HG03139 (cell line): ENCODE measurements around the gene MKRN1.
"Not testable (repeated sequence)": the region's sequence is repeated elsewhere in the genome, so short reads cannot be mapped to it uniquely, and the experiment has no call there.

ENCODE experiments used
- ATAC-seq: cut with Tn5 transposase; IDR thresholded peaks from one replicate; pipeline ENCODE4 v1.9.1; 2021; ENCODE audit not compliant: unreplicated experiment

The MKRN1 gene

DNA sequence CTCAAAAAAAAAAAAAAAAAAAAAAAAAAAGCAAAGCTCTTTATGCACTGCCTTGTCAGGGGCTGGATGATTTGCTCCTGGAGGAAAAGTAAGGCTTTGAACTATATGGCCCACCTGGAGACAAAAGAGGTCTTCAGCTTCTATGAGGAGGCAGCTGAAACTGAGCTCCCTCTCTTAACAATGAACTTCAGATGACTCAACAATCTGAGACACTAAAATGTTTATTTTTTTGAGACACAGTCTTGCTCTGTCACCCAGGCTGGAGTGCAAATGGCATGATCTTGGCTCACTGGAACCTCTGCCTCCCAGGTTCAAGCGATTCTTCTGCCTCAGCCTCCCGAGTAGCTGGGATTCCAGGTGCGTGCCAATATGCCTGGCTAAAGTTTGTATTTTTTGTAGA lies 38.7 kb downstream of the MKRN1 start:
- no peak for ATAC-seq

DNA sequence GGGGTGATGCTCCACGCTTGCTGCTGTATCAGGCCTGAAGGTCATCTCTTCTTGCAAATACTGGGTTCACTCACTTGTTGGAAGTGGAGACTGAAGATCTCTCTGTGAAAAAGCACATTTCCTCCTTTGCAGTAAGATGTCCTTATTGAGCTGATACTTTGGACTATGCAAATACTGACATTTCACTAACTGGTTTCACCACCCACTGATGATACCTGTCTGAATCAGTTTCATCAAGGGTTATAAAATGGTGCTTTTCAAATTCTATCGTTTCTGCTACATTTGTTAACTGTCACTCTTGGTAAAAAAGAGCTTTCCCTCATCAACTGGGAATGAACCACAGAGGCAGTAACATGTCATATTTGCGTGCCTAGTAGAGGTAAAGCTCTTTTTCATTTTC lies 39.9 kb downstream of the MKRN1 start:
- ATAC-seq = no peak

DNA sequence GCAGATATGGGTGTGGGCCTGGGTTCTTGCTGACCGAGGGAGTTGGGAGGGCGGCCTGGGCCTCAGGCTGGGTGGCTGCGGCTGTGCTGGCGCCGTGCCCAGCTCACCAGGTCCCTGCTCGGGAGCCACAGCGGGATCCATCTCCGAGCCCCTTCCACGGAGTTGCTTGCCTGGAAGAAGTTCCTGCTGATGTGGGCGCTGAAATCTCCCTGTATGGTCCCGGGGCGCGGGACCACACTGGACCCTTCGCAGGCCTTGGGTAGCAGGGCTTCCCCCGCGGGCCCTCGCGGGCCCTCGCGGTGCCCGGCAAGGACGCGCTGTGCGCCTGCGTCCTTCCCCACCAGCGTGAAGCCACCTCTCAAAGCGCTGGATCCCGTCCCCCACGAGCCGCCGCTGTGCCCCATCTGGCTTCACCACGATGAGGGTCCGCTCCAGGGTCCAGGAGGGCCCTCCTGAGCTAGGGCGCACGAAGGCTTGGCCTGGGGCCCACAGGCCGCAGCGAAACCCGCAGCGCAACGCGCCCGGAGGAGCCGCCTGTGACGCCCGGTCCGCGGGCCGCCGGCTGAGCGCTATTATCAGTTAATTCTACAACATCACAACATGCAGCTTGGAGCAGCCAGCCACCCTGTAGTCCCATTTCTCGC lies 43.9 kb downstream of the MKRN1 start:
- no peak for ATAC-seq

DNA sequence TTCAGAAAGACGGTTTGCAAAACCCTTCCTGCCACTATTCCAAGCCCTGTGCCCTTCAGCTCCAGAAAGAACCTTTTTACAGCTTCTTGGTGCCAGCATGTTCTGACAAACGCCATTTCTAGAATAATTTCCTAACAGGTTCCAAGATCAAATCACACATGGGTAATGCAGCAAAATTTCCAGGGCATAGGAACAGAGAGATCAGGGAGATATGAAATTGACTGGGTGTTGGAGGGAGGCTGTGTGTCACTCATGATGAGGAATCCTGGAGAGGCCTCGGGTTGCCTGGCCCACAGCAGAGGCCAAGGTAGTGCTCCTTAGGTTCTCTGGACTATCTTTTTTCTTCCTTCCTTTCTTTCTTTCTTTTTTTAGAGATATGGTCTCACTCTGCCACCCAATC lies 45.9 kb downstream of the MKRN1 start:
- ATAC-seq = no peak

DNA sequence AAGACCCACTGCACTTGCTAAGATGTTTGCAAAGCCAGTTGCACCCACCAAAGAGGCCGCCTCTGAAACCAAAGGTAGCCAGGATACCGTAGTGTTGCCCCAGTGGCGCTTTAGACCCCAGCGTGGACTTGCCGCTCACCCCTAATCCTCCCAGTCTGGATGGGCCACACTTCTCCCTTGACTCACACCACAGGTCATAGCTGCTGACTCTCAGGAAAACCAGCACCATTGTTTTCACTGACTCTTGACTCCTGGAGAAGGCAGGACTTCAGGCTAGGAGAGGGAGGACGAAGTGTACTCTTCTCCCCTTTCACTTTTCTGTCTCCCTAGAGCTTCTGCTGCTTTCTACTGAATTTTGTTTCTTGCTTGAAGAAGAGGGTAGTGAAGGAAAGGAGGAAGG lies 53.2 kb downstream of the MKRN1 start:
- no peak for ATAC-seq

- ATAC-seq = no peak
Observed at GRCh38 chr7:140425718-140426117, 53.6 kb downstream of the MKRN1 start.

DNA sequence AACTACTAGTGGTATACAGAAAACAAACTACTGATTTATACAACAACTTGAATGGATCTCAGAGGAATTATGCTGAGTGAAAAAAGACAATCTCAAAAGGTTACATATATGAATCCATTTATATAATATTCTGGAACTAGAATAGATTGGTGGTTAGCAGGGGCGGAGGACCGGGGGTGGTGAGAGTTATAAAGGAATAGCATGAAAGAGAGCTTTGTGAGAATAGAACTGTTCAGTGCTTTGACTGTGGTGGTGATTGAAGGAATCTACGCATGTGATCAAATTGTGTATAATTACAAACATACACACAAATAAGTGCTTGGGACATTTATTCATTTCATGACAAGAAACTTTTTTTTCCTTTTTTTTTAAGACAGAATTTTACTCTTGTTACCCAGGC lies 55.8 kb downstream of the MKRN1 start:
- ATAC-seq = no peak

- ATAC-seq = no peak
Observed at GRCh38 chr7:140421521-140421920, 57.8 kb downstream of the MKRN1 start.

- ATAC-seq = no peak
Observed at GRCh38 chr7:140418653-140419052, 60.7 kb downstream of the MKRN1 start.

- not testable (repeated sequence) for ATAC-seq
Observed at GRCh38 chr7:140418156-140418472, 61.2 kb downstream of the MKRN1 start.

DNA sequence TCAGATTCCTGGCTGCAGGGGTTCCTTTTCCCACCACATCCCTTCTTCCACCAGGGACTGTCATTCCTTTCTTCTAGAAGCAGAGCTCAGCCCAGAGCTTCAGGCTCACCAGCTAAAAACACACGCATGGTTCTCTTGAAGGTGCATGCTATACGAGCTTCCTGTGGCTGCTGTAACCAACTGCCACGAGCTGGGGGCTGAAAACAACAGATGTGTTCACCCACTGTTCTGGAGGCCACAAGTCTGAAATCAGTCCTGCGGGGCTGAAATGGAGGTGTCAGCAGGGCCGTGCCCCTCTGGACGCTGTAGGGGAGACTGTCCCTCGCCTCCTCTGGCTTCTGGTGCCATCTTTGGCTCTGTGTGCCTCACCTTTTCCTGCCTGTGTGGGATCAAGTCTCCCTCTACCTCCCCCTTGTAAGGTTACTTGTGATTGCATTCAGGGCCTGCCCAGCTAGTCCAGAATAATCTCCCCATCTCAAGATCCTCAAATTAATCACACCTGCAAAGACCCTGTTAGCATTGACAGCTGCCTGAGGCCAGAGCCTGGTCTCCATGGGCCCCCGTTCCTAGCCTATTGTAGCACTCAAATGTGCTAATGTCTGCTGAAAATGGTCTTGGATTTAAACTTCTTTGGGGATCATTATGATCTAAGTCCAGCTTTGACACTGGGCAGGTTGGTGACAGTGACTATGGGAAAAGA lies 61.7 kb downstream of the MKRN1 start:
- no peak for ATAC-seq

GRCh38 chr7:140416560-140416959 lies 62.7 kb downstream of the MKRN1 start:
- no peak for ATAC-seq

DNA sequence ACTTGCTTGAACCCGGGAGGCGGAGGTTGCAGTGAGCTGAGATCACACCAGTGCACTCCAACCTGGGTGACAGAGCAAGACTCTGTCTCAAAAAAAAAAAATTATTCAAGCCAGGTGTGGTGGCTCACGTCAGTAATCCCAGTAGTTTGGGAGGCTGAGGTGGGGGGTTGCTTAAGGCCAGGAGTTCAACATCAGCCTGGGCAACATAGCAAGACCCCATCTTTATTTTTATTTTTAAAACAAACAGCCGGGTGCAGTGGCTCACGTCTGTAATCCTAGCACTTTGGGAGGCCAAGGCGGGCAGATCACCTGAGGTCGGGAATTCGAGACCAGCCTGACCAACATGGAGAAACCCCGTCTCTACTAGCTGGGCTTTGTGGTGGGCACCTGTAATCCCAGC lies 63.5 kb downstream of the MKRN1 start:
- not testable (repeated sequence) for ATAC-seq

GRCh38 chr7:140415361-140415760 lies 63.9 kb downstream of the MKRN1 start:
- ATAC-seq = no peak

- ATAC-seq = no peak
Observed at GRCh38 chr7:140404565-140405065, 74.7 kb downstream of the MKRN1 start.

DNA sequence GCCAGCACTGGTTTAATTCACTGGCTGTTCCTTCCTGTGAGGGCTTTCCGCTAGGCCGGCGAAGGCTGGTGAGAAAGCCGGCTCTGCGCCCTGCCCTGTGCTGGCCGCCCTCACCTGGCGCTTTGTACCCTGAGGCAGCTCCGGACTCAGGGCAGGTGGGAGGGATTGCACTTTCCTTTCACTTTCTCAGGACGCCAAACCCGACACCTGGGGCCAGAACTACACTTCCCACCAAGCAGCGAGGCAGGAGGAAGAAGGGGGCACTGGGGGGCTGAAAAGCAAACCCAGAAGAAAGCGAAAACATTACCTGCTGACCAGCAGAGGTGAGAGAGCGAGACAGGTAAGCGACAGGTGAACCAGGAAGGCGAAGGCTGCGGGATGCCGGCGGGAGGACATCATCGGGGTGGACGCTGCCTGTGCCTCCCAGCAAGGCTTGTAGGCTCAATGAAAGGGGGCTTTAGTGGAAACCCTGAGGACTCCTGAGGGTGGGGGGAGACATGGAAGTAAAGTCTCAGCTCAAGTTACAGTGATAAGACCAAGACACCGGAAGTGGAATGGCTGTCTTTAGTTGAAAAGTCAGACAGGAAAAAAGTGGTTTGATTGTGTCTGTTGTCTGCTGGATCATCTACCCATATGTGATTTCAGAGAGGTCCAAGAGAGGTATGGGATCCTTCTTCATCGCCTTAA lies 75.3 kb downstream of the MKRN1 start, which contains the start of gene RAB19:
Gene RAB19 (plus strand): TSS at position 181 of the 687 bp plus-strand sequence. CDS start 3,589 bp downstream, outside the sequence.
- no peak for ATAC-seq
